LNCaP clone FGC (cell line): ENCODE measurements around the gene CORIN.
"Not testable (repeated sequence)": the region's sequence is repeated elsewhere in the genome, so short reads cannot be mapped to it uniquely, and the experiment has no call there.

Source experiments
- DNase-seq: peaks from one replicate; pipeline ENCODE4 v3.0.0-alpha.2; 2011; ENCODE audit warnings: low read depth
- H3K4me3 ChIP-seq: 2 replicates; pipeline ENCODE4 v1.5.1; 2011; ENCODE audit warnings: mild to moderate bottlenecking, low read depth, low read length, control low read depth
- CTCF ChIP-seq: IDR thresholded peaks from 2 replicates; pipeline ENCODE4 v1.5.1; 2012; ENCODE audit warnings: mild to moderate bottlenecking; ENCODE audit not compliant: control insufficient read depth, insufficient read depth; ENCODE audit errors: extremely low read depth

Gene CORIN

GRCh38 chr4:47763279-47763678, 74.6 kb downstream of the CORIN start:
- DNase-seq: no peak
- no peak overlapping the region for H3K4me3 ChIP-seq
- TF ChIP-seq CTCF: no peak

GRCh38 chr4:47762376-47763266, 75.2 kb downstream of the CORIN start:
- H3K4me3 ChIP-seq: no peak overlapping the region
- no peak for DNase-seq
- no peak for TF ChIP-seq CTCF

- not testable (repeated sequence) for DNase-seq, H3K4me3 ChIP-seq
Observed at GRCh38 chr4:47753316-47753715, 84.6 kb downstream of the CORIN start.

GRCh38 chr4:47752214-47752613, 85.7 kb downstream of the CORIN start:
- no peak for DNase-seq
- H3K4me3 ChIP-seq: no peak overlapping the region
- no peak for TF ChIP-seq CTCF

- TF ChIP-seq CTCF: no peak
- no peak overlapping the region for H3K4me3 ChIP-seq
- DNase-seq: no peak
Observed at GRCh38 chr4:47750788-47751187, 87.1 kb downstream of the CORIN start.

- DNase-seq: no peak
- no peak for TF ChIP-seq CTCF
- no peak overlapping the region for H3K4me3 ChIP-seq
Observed at GRCh38 chr4:47749858-47750257, 88.0 kb downstream of the CORIN start.

GRCh38 chr4:47749060-47749459, 88.8 kb downstream of the CORIN start:
- DNase-seq: no peak
- TF ChIP-seq CTCF: no peak
- H3K4me3 ChIP-seq: no peak overlapping the region
